ENCODE results near the gene ANKRD34B. TPM values are rescaled to one million over a fixed set of nuclear protein-coding genes. Genes with fewer than 3 reads are reported as not detected.

ANKRD34B gene
- 1 to 10 TPM in 1 of 2 donors, under 1 TPM in 1; 0.39 to 2.7 TPM for total RNA-seq
- 1 to 10 TPM; 2.7 to 2.8 TPM for polyA plus RNA-seq (ENCODE audit: insufficient read length in 2 of 2)
- long read RNA-seq, donor 1 = 0 reads
- long read RNA-seq, donor 2 = 0 reads
- long read RNA-seq, donor 3 = 0 reads
- long read RNA-seq, donor 4 = 0 reads

DNA sequence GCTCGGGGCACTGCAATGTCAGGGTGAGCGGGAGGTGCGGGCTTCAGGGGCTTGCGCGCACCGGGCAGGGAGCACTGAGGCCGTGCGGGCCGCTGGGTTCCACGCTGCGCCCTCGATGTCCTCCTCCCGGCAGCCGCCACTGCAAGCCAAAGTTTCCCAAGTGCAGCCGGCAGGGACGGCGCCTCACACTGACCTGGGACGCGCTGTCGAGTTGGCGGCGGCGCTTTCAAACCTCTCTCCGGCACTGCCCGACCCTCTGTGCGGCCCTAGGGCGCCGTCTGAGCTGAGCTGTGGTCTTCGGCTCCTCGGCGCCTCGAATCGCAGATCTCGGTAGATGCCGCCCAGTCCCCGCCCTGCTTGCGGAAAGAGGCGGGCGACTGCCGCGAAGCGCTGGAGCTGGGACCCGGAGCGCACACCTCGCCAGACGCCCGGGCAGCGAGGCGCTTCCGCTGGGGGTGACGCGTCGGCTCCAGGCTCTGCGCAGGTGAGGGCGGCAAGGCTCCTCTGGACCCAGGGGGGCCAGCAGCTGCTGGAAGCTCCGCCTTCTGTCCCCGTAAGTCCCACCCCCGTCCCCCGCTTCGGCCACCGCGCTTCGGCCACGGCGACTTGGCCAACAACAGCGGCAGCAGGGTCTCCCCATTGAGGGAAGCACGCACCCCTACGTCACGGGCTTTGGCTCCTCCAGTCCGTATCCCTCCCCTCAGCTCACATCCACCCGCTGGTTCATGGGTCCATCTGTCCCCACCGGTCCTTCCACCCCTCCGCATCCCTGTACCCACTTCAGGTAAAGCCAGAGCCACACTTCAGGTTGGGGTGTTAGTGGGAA, at the start of gene ANKRD34B:
Gene ANKRD34B, minus strand, starts transcription at position 320 of the 826 bp plus-strand sequence. CDS start 10,261 bp downstream, outside the sequence.
- Histone ChIP-seq H3K27me3 (ENCODE audit: control insufficient read depth, insufficient read depth, low read length) (peaks cover 50% of the 10 kb centered on the region), H3K27ac (ENCODE audit: low read depth, low read length) (no peak within 1 kb of the TSS), H3K4me1 (ENCODE audit: control insufficient read depth, insufficient read depth, low read length) (peaks cover 20% of the 10 kb centered on the region), H3K4me3 (ENCODE audit: low read depth, low read length) (peak within 1 kb of the TSS; percentile 31), H3K36me3 (ENCODE audit: control insufficient read depth, insufficient read depth, low read length) (no peaks in the 10 kb centered on the region), H3K9me3 (ENCODE audit: control insufficient read depth, insufficient read depth, low read length) (no peaks in the 10 kb centered on the region)
- WGBS (ENCODE audit: insufficient coverage) = under 1% methylated on average over 70 of the region's 73 CpGs
- DNase-seq (ENCODE audit: low read depth in 4 of 6, low spot score in 6 of 6) = peak in 2 of 6 donors; percentile 32 to 43

- no peak overlapping the region for H3K27ac ChIP-seq (ENCODE audit: low read depth, low read length)
- H3K27me3 ChIP-seq (ENCODE audit: control insufficient read depth, insufficient read depth, low read length) = no peaks in the 10 kb centered on the region
- no peak overlapping the region for H3K4me3 ChIP-seq (ENCODE audit: low read depth, low read length)
- no peak for DNase-seq (ENCODE audit: low read depth in 4 of 6, low spot score in 6 of 6)
- H3K4me1 ChIP-seq (ENCODE audit: control insufficient read depth, insufficient read depth, low read length) = peaks cover 7% of the 10 kb centered on the region
- no peaks in the 10 kb centered on the region for H3K36me3 ChIP-seq (ENCODE audit: control insufficient read depth, insufficient read depth, low read length)
- WGBS (ENCODE audit: insufficient coverage) = no CpG with 5 or more reads among the region's 1 CpG
- H3K9me3 ChIP-seq (ENCODE audit: control insufficient read depth, insufficient read depth, low read length) = no peaks in the 10 kb centered on the region
Measured at GRCh38 chr5:80619086-80619485, 49.0 kb upstream of the ANKRD34B start.

DNA sequence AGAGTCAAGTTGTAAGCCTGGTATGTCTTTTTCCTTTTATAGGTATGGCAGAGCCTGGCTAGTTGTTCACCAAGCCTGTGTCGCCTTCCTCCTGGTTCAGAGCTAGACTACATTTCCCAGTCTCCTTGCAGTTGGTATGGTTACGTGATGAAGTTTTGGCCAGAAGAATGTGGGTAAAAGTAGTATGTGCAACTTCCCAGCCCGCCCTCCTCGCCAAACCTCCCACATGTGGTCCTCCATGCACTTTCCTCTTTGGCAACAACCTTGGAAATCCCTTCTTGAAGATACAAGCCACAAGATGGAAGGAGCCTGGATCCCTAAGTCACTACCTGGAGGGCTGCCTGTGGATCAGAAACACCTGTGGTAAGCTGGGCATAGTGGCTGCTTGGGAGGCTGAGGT, 48.4 kb upstream of the ANKRD34B start:
- WGBS (ENCODE audit: insufficient coverage) = 100% methylated on average over 3 of the region's 4 CpGs
- H3K9me3 ChIP-seq (ENCODE audit: control insufficient read depth, insufficient read depth, low read length) = no peaks in the 10 kb centered on the region
- no peak for DNase-seq (ENCODE audit: low read depth in 4 of 6, low spot score in 6 of 6)
- no peaks in the 10 kb centered on the region for H3K36me3 ChIP-seq (ENCODE audit: control insufficient read depth, insufficient read depth, low read length)
- no peak overlapping the region for H3K27ac ChIP-seq (ENCODE audit: low read depth, low read length)
- H3K4me1 ChIP-seq (ENCODE audit: control insufficient read depth, insufficient read depth, low read length) = peaks cover 7% of the 10 kb centered on the region
- H3K27me3 ChIP-seq (ENCODE audit: control insufficient read depth, insufficient read depth, low read length) = no peaks in the 10 kb centered on the region
- no peak overlapping the region for H3K4me3 ChIP-seq (ENCODE audit: low read depth, low read length)

GRCh38 chr5:80615266-80615914, 45.3 kb upstream of the ANKRD34B start:
- peaks cover 4% of the 10 kb centered on the region for H3K9me3 ChIP-seq (ENCODE audit: control insufficient read depth, insufficient read depth, low read length)
- no peaks in the 10 kb centered on the region for H3K36me3 ChIP-seq (ENCODE audit: control insufficient read depth, insufficient read depth, low read length)
- H3K27me3 ChIP-seq (ENCODE audit: control insufficient read depth, insufficient read depth, low read length) = no peaks in the 10 kb centered on the region
- peak in 1 of 6 donors; percentile 2 for DNase-seq (ENCODE audit: low read depth in 4 of 6, low spot score in 6 of 6)
- H3K4me3 ChIP-seq (ENCODE audit: low read depth, low read length) = no peak overlapping the region
- H3K27ac ChIP-seq (ENCODE audit: low read depth, low read length) = no peak overlapping the region
- H3K4me1 ChIP-seq (ENCODE audit: control insufficient read depth, insufficient read depth, low read length) = peaks cover 7% of the 10 kb centered on the region
- WGBS (ENCODE audit: insufficient coverage) = 38% methylated on average over 16 of the region's 17 CpGs

DNA sequence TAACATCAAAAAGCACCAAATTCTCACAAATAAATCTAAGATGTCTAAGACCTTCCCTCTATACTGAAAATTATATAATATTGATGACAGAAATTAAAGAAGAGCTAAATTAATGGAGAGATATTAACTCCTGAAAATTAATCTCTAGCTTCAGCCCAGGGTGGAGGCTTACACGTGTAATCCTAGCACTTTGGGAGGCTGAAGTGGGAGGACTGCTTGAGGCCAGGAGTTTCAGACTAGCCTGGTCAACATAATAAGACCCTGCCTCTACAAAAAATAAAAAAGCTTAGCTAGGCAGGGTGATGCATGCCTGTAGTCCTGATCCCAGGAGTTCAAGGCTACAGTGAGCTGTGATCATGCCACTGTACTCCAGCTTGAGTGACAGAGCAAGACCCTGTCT, 39.6 kb upstream of the ANKRD34B start:
- no peaks in the 10 kb centered on the region for H3K4me1 ChIP-seq (ENCODE audit: control insufficient read depth, insufficient read depth, low read length)
- WGBS (ENCODE audit: insufficient coverage) = no CpG with 5 or more reads among the region's 1 CpG

GRCh38 chr5:80608731-80609130, 38.7 kb upstream of the ANKRD34B start:
- Histone ChIP-seq H3K4me3 (ENCODE audit: low read depth, low read length) (no peak overlapping the region), H3K27ac (ENCODE audit: low read depth, low read length) (no peak overlapping the region), H3K27me3 (ENCODE audit: control insufficient read depth, insufficient read depth, low read length) (no peaks in the 10 kb centered on the region), H3K4me1 (ENCODE audit: control insufficient read depth, insufficient read depth, low read length) (no peaks in the 10 kb centered on the region), H3K9me3 (ENCODE audit: control insufficient read depth, insufficient read depth, low read length) (peaks cover 4% of the 10 kb centered on the region), H3K36me3 (ENCODE audit: control insufficient read depth, insufficient read depth, low read length) (no peaks in the 10 kb centered on the region)
- no CpG with 5 or more reads among the region's 1 CpG for WGBS (ENCODE audit: insufficient coverage)
- DNase-seq (ENCODE audit: low read depth in 4 of 6, low spot score in 6 of 6) = no peak

More for the DNA sequence above, 39.6 kb upstream of the ANKRD34B start:
- H3K9me3 ChIP-seq (ENCODE audit: control insufficient read depth, insufficient read depth, low read length) = peaks cover 4% of the 10 kb centered on the region
- H3K27ac ChIP-seq (ENCODE audit: low read depth, low read length) = no peak overlapping the region
- no peaks in the 10 kb centered on the region for H3K27me3 ChIP-seq (ENCODE audit: control insufficient read depth, insufficient read depth, low read length)
- no peak for DNase-seq (ENCODE audit: low read depth in 4 of 6, low spot score in 6 of 6)
- no peak overlapping the region for H3K4me3 ChIP-seq (ENCODE audit: low read depth, low read length)
- H3K36me3 ChIP-seq (ENCODE audit: control insufficient read depth, insufficient read depth, low read length) = no peaks in the 10 kb centered on the region

GRCh38 chr5:80607832-80608231, 37.8 kb upstream of the ANKRD34B start:
- DNase-seq (ENCODE audit: low read depth in 4 of 6, low spot score in 6 of 6) = no peak
- Histone ChIP-seq H3K27ac (ENCODE audit: low read depth, low read length) (no peak overlapping the region), H3K4me1 (ENCODE audit: control insufficient read depth, insufficient read depth, low read length) (no peaks in the 10 kb centered on the region), H3K9me3 (ENCODE audit: control insufficient read depth, insufficient read depth, low read length) (peaks cover 4% of the 10 kb centered on the region), H3K36me3 (ENCODE audit: control insufficient read depth, insufficient read depth, low read length) (no peaks in the 10 kb centered on the region), H3K4me3 (ENCODE audit: low read depth, low read length) (no peak overlapping the region), H3K27me3 (ENCODE audit: control insufficient read depth, insufficient read depth, low read length) (no peaks in the 10 kb centered on the region)

GRCh38 chr5:80607343-80607742, 37.3 kb upstream of the ANKRD34B start:
- no peak overlapping the region for H3K27ac ChIP-seq (ENCODE audit: low read depth, low read length)
- H3K9me3 ChIP-seq (ENCODE audit: control insufficient read depth, insufficient read depth, low read length) = peaks cover 4% of the 10 kb centered on the region
- no peak overlapping the region for H3K4me3 ChIP-seq (ENCODE audit: low read depth, low read length)
- H3K4me1 ChIP-seq (ENCODE audit: control insufficient read depth, insufficient read depth, low read length) = no peaks in the 10 kb centered on the region
- no peaks in the 10 kb centered on the region for H3K27me3 ChIP-seq (ENCODE audit: control insufficient read depth, insufficient read depth, low read length)
- DNase-seq (ENCODE audit: low read depth in 4 of 6, low spot score in 6 of 6) = no peak
- H3K36me3 ChIP-seq (ENCODE audit: control insufficient read depth, insufficient read depth, low read length) = no peaks in the 10 kb centered on the region

- 100% methylated on average over 1 of the region's 2 CpGs for WGBS (ENCODE audit: insufficient coverage)
Measured at GRCh38 chr5:80600943-80601693, 31.0 kb upstream of the ANKRD34B start.

More at GRCh38 chr5:80600943-80601693, 31.0 kb upstream of the ANKRD34B start:
- H3K36me3 ChIP-seq (ENCODE audit: control insufficient read depth, insufficient read depth, low read length) = no peaks in the 10 kb centered on the region
- no peak overlapping the region for H3K4me3 ChIP-seq (ENCODE audit: low read depth, low read length)
- H3K27ac ChIP-seq (ENCODE audit: low read depth, low read length) = no peak overlapping the region
- DNase-seq (ENCODE audit: low read depth in 4 of 6, low spot score in 6 of 6) = no peak
- H3K27me3 ChIP-seq (ENCODE audit: control insufficient read depth, insufficient read depth, low read length) = no peaks in the 10 kb centered on the region
- peaks cover 5% of the 10 kb centered on the region for H3K4me1 ChIP-seq (ENCODE audit: control insufficient read depth, insufficient read depth, low read length)
- no peaks in the 10 kb centered on the region for H3K9me3 ChIP-seq (ENCODE audit: control insufficient read depth, insufficient read depth, low read length)

Data from spinal cord (tissue), 10 donors.